Activated T-cell treated with anti-CD3 and anti-CD28 coated beads for 48 hours (primary cell): ENCODE measurements around the gene ZBTB47.

ENCODE experiments used
- DNase-seq: peaks from one replicate; pipeline ENCODE4 v3.0.0-alpha.2; 2020; ENCODE audit warnings: low read depth

ZBTB47 gene

GRCh38 chr3:42665050-42665878, 11.8 kb downstream of the ZBTB47 start:
- DNase-seq: no peak

- DNase-seq: no peak
Measured at GRCh38 chr3:42666022-42666421, 12.5 kb downstream of the ZBTB47 start.

GRCh38 chr3:42666577-42666998, 13.1 kb downstream of the ZBTB47 start:
- DNase-seq: no peak

GRCh38 chr3:42667096-42667522, 13.6 kb downstream of the ZBTB47 start:
- no peak for DNase-seq

- no peak for DNase-seq
Measured at GRCh38 chr3:42667523-42668412, 14.3 kb downstream of the ZBTB47 start.

GRCh38 chr3:42668413-42668760, 14.9 kb downstream of the ZBTB47 start:
- DNase-seq: no peak

- DNase-seq: no peak
Measured at GRCh38 chr3:42668793-42669217, 15.3 kb downstream of the ZBTB47 start.

- no peak for DNase-seq
Measured at GRCh38 chr3:42670051-42670576, 16.6 kb downstream of the ZBTB47 start.

- DNase-seq: no peak
Measured at GRCh38 chr3:42670670-42671069, 17.2 kb downstream of the ZBTB47 start.

- no peak for DNase-seq
Measured at GRCh38 chr3:42672515-42672914, 19.0 kb downstream of the ZBTB47 start.

GRCh38 chr3:42673082-42673481, 19.6 kb downstream of the ZBTB47 start:
- DNase-seq: no peak

- no peak for DNase-seq
Measured at GRCh38 chr3:42674146-42674545, 20.6 kb downstream of the ZBTB47 start.

GRCh38 chr3:42675909-42676308, 22.4 kb downstream of the ZBTB47 start:
- DNase-seq: no peak

GRCh38 chr3:42678447-42678846, 24.9 kb downstream of the ZBTB47 start:
- no peak for DNase-seq

- DNase-seq: no peak
Measured at GRCh38 chr3:42680271-42680670, 26.8 kb downstream of the ZBTB47 start.

- DNase-seq: no peak
Measured at GRCh38 chr3:42680806-42681205, 27.3 kb downstream of the ZBTB47 start.

- DNase-seq: no peak
Measured at GRCh38 chr3:42681361-42682038, 28.0 kb downstream of the ZBTB47 start.

GRCh38 chr3:42682301-42683070, 29.0 kb downstream of the ZBTB47 start:
- DNase-seq: no peak

GRCh38 chr3:42683875-42684598, 30.5 kb downstream of the ZBTB47 start:
- DNase-seq: peak; percentile 53

- no peak for DNase-seq
Measured at GRCh38 chr3:42684632-42685362, 31.3 kb downstream of the ZBTB47 start.
